HG03097 (cell line): ENCODE measurements around the gene CLK4.

Experiments used
- ATAC-seq: cut with Tn5 transposase; IDR thresholded peaks from one replicate; pipeline ENCODE4 v1.9.1; 2021; ENCODE audit not compliant: unreplicated experiment, low FRiP score

Gene CLK4

DNA sequence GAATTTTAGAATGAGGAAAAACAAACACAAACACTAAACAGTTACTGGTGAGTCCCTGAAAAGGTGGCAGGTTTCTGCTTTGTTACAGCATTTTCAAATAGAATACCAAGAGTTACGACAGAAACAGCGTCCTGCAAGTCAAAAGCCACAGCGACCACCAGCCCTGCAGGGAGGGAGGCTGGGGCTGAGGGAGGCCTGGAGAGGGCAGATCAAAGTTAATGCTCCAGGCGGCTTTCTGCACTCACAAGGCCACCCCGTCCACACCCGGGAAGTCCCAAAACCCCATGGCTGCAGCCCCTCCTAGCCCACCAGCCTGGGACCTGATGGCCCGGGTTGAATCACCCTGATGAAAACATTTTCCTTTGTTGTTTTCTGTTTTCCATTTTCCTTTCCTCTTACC lies 65.9 kb downstream of the CLK4 start:
- ATAC-seq, result no peak

DNA sequence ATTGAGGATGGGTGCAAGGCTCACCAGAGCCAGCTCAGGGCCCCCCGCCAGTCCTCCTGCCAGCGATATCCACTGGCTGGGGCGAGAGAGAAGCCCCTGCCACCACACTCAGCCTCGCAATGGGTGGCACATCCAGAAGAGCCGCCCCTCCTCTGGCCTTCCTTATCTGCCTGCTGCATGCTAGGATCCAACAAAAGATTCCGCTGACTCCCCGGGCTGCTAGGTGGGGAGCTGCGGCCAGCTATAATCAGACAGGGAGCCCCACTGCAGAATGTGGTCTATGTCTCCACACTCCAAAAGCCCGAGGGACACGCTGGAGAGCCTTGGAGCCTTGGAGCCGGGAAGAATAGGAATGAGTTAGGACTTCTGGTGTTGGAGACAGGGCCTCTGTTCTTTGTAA lies 69.4 kb downstream of the CLK4 start:
- no peak for ATAC-seq

DNA sequence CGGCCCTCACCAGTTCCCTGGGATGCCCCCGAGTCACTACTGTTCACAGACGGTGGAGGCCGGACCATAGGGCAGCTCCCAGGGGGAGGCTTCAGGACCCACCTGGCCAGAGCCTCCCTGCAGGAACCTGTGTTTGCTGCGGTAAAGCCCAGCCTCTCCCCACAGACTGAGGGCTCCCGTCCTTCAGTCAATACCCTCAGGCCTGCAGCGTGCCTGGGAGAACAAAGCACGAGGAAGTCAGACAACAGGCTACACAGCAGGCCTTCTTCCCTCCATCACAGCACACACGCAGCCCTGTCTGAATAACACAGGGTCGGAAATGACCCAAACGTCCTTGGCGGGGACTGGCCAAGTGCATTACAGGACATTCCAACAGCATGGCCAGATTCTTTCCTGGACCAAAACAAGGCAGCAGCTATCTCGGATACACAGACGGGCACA lies 71.1 kb downstream of the CLK4 start:
- ATAC-seq, result no peak

DNA sequence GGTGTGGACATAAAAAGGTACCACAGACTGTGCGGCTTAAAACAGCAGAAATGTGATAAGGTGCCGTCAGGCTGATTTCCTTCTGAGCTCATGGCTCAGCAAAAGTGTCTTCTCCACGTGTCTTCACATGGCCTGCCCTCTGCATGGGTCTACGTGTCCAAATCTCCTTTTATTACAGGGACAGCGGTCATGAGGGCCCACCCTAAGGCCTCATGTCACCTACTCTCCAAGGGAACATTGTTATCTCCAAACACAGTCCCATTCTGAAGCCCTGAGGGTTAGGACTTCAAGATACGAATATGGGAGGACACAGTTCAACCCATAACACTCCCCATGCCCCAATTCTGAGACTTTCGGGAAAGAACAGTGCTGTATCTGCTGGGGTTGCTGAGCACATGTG lies 71.8 kb downstream of the CLK4 start:
- ATAC-seq, result no peak

DNA sequence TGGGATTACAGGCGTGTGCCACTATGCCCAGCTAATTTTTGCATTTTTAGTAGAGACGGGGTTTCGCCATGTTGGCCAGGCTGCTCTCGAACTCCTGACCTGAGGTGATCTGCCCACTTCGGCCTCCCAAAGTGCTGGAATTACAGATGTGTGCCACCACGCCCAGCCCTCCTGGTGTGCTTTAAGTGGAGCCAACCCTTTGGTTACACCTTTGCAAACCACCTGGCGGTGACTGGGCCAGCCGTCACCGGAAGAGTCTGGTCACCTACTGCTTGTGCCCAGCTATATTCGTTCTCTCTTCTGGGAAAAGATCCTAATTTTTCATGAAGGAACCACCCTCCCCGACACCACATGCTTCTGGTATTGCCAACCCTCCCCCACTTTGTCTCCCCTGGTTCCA lies 72.5 kb downstream of the CLK4 start:
- no peak for ATAC-seq

DNA sequence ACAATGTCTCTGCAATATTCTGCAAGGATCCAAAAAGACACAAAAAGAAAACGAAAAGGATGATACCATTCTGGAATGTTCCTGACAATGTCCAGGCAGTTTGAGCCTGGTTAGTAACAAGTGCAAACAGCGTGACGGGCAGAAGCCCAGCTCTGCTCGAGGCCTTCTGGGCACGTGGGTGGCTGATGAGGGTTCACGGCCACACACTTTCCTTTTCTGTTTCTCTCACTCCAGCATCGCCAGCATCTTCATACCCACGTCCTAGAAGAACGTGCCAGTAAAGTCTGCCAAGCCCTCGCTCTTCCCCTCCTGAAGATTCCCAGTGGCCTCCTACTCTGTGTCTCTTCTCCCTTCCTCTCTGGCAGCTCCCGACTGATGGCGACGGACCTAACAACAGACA lies 73.3 kb downstream of the CLK4 start:
- ATAC-seq, result no peak
